GM12878 (cell line): ENCODE data around the gene MYO18B. TPM values are rescaled to one million over a fixed set of nuclear protein-coding genes. Genes with fewer than 3 reads are reported as not detected.

ENCODE experiments used
- ATAC-seq: fragments of 200-7000 bp; cut with Tn5 transposase; 3 replicates; pipeline ENCODE4 v1.9.1; 2020; ENCODE audit warnings: mild to moderate bottlenecking, moderate library complexity
- BruUV-seq: library from RNA; stranded (reverse); fragments of 400-500 nt; replicated peaks from 2 replicates; lab custom pipeline; 2021; lab: Mats Ljungman, UMichigan
- CTCF ChIA-PET: fragments of 300-600 bp; sonication (Branson Sonifier 250); formaldehyde crosslinking; extraction: SDS; loops from one replicate; lab custom pipeline; 2021; ENCODE audit warnings: inconsistent platforms; lab: Yijun Ruan, JAX
- POLR2A ChIA-PET: fragments of 350-600 bp; formaldehyde crosslinking; extraction: SDS; loops from one replicate; lab custom pipeline; 2021; ENCODE audit warnings: inconsistent platforms; lab: Charles Lee
- RAD21 ChIA-PET: fragments of 300-600 bp; sonication (Branson Sonifier 250); formaldehyde crosslinking; loops from one replicate; lab custom pipeline; 2023; ENCODE audit warnings: antibody characterized with exemption; ENCODE audit not compliant: unreplicated experiment; lab: Charles Lee
- SMC1A ChIA-PET: fragments of 300-600 bp; sonication (Branson Sonifier 250); formaldehyde crosslinking; loops from one replicate; lab custom pipeline; 2023; ENCODE audit not compliant: unreplicated experiment, uncharacterized antibody; lab: Charles Lee
- DNase-seq: peaks from one replicate; pipeline ENCODE4 v3.0.0-alpha.2; 2011; ENCODE audit warnings: low read depth, low spot score
- FAIRE-seq: peaks from 3 replicates; lab custom pipeline; 2011; peaks lifted over from hg19 to GRCh38; lab: Jason Lieb, UNC
- H2AFZ ChIP-seq: 2 replicates; pipeline ENCODE4 v1.6.0; 2011; ENCODE audit warnings: low read depth, low read length, control low read depth; ENCODE audit not compliant: control insufficient read depth
- H3K27ac ChIP-seq: 2 replicates; pipeline ENCODE4 v1.5.1; 2011; ENCODE audit warnings: control low read depth; ENCODE audit not compliant: control insufficient read depth, insufficient read depth
- H3K27me3 ChIP-seq, 2 experiments: replicated peaks in 1 of 2; 2 replicates each; pipeline versions ENCODE4 v1.6.0 to v1.6.1; 2011; ENCODE audit warnings: low read length in 1 of 2; ENCODE audit not compliant: control insufficient read depth in 2 of 2, insufficient read depth in 2 of 2
- H3K36me3 ChIP-seq, 2 experiments: 2 replicates each; pipeline ENCODE4 v1.5.1; 2011; ENCODE audit warnings: low read length in 1 of 2; ENCODE audit not compliant: control insufficient read depth in 2 of 2, insufficient read depth in 2 of 2
- H3K4me1 ChIP-seq: 2 replicates; pipeline ENCODE4 v1.6.1; 2011; ENCODE audit warnings: mild to moderate bottlenecking, low read length, moderate library complexity, mixed read lengths; ENCODE audit not compliant: control insufficient read depth, insufficient read depth
- H3K4me2 ChIP-seq: 2 replicates; pipeline ENCODE4 v1.6.0; 2011; ENCODE audit warnings: control low read depth; ENCODE audit not compliant: control insufficient read depth, insufficient read depth
- H3K4me3 ChIP-seq: fragments of 200-600 bp; sonication (generic); 2 replicates; pipeline ENCODE4 v1.5.1; 2016
- H3K79me2 ChIP-seq: 2 replicates; pipeline ENCODE4 v1.6.0; 2011; ENCODE audit warnings: low read length; ENCODE audit not compliant: control insufficient read depth, insufficient read depth
- H3K9ac ChIP-seq: 2 replicates; pipeline ENCODE4 v1.8.0; 2011; ENCODE audit warnings: low read length, control low read depth, mixed read lengths; ENCODE audit not compliant: control insufficient read depth, insufficient read depth
- H3K9me3 ChIP-seq: replicated peaks from 3 replicates; pipeline ENCODE4 v1.5.1; 2011; ENCODE audit warnings: mild to moderate bottlenecking, low read length; ENCODE audit not compliant: control insufficient read depth, insufficient read depth
- H4K20me1 ChIP-seq: 2 replicates; pipeline ENCODE4 v1.6.0; 2011; ENCODE audit not compliant: control insufficient read depth, insufficient read depth
- CEBPB ChIP-seq, 2 experiments: fragments of 150-350 bp in 1 of 2; IDR thresholded peaks; 2 replicates each; pipeline ENCODE4 v1.6.1; 2012 to 2014; ENCODE audit warnings: low read depth in 2 of 2, low read length in 2 of 2, borderline replicate concordance in 1 of 2, inconsistent platforms in 1 of 2
- CTCF ChIP-seq, 3 experiments: IDR thresholded peaks in 2 of 3; conservative IDR thresholded peaks in 1 of 3; 2 replicates each; pipeline ENCODE4 v1.5.1; 2011; ENCODE audit warnings: low read depth in 3 of 3, low read length in 3 of 3, mild to moderate bottlenecking in 3 of 3, control low read depth in 2 of 3, moderate library complexity in 2 of 3, inconsistent platforms in 1 of 3, mixed read lengths in 1 of 3; ENCODE audit not compliant: control insufficient read depth in 2 of 3, insufficient read depth in 1 of 3; ENCODE audit errors: extremely low read depth in 1 of 3
- EED ChIP-seq: sonication (generic); IDR thresholded peaks from 2 replicates; pipeline ENCODE4 v1.6.1; 2016; ENCODE audit warnings: antibody characterized with exemption, low read depth
- EGR1 ChIP-seq, 2 experiments: IDR thresholded peaks; 1 replicate in 1 of 2; 2 replicates in 1 of 2; pipeline ENCODE4 v1.6.1; 2011 to 2012; ENCODE audit warnings: low read depth in 2 of 2, low read length in 2 of 2, borderline replicate concordance in 1 of 2, mild to moderate bottlenecking in 1 of 2, moderate library complexity in 1 of 2
- IKZF2 ChIP-seq, 2 experiments: fragments of 450-650 bp; IDR thresholded peaks; 2 replicates each; pipeline ENCODE4 v1.6.1; 2017; ENCODE audit warnings: mild to moderate bottlenecking in 2 of 2, moderate library complexity in 2 of 2
- RAD21 ChIP-seq: IDR thresholded peaks from 2 replicates; pipeline ENCODE4 v1.6.1; 2011; ENCODE audit warnings: mild to moderate bottlenecking, low read depth, low read length, moderate library complexity; ENCODE audit not compliant: insufficient read depth
- RCOR1 ChIP-seq: conservative IDR thresholded peaks from 2 replicates; pipeline ENCODE4 v1.6.1; 2012; ENCODE audit warnings: low read depth, low read length, improper control_type of control experiment
- RUNX3 ChIP-seq: IDR thresholded peaks from 2 replicates; pipeline ENCODE4 v1.6.1; 2012; ENCODE audit warnings: low read length, inconsistent platforms
- SUZ12 ChIP-seq: fragments of 200-600 bp; sonication (generic); IDR thresholded peaks from one replicate; pipeline ENCODE4 v1.6.1; 2018; ENCODE audit warnings: antibody characterized with exemption, mild to moderate bottlenecking; ENCODE audit not compliant: unreplicated experiment
- TCF7 ChIP-seq: IDR thresholded peaks from 2 replicates; pipeline ENCODE4 v1.6.1; 2014; ENCODE audit warnings: antibody characterized with exemption, borderline replicate concordance
- ZBTB4 ChIP-seq: fragments of 450-650 bp; formaldehyde crosslinking; IDR thresholded peaks from 2 replicates; pipeline ENCODE4 v1.4.0; 2022; ENCODE audit warnings: mild to moderate bottlenecking, moderate library complexity
- ZNF217 ChIP-seq: fragments of 450-650 bp; IDR thresholded peaks from 2 replicates; pipeline ENCODE4 v1.6.1; 2017; ENCODE audit warnings: antibody characterized with exemption, mild to moderate bottlenecking
- ZNF274 ChIP-seq: IDR thresholded peaks from one replicate; pipeline ENCODE4 v1.8.0; 2011; ENCODE audit not compliant: insufficient read length, insufficient read depth
- WGBS: methylation state at CpG from one replicate; pipeline ENCODE4 v1.1.6; 2016; ENCODE audit warnings: low lambda C conversion rate; ENCODE audit not compliant: insufficient replicate concordance, insufficient coverage; ENCODE audit errors: missing lambda C conversion rate; 5-methylcytosine and 5-hydroxymethylcytosine counted together
- in situ Hi-C: fragments of 300-500 bp; cut with MboI; formaldehyde crosslinking; loops from 9 replicates; pipeline ENCODE4 v1.14.3; 2018; ENCODE audit warnings: mixed read lengths
- intact Hi-C: fragments of 100-400 bp; cut with micrococcal nuclease; formaldehyde crosslinking; loops from one replicate; pipeline ENCODE4 v1.14.2; 2022; ENCODE audit not compliant: unreplicated experiment
- polyA plus RNA-seq, 11 experiments: library from polyadenylated mRNA; depleted of rRNA in 4 of 11; unstranded in 6 of 11; stranded (reverse) in 5 of 11; fragments of >200 nt; fragmentation: Nextera tagmentation in 4 of 11; fragmentation: Illumina TruSeq in 1 of 11; extraction: Ambion mirVana in 4 of 11; extraction: Trizol in 1 of 11; gene quantifications; 1 replicate in 1 of 11; 2 replicates in 10 of 11; pipeline versions ENCODE4 v1.2.1 to v1.2.3, GENCODE V29; 2011 to 2016; ENCODE audit warnings: inconsistent platforms in 2 of 11, missing spikeins in 2 of 11, low read depth in 1 of 11
- total RNA-seq, 4 experiments: library from RNA; depleted of rRNA in 3 of 4; stranded (reverse); fragments of >200 nt in 3 of 4; fragmentation: Illumina TruSeq in 1 of 4; extraction: Trizol in 1 of 4; gene quantifications; 2 replicates each; pipeline versions ENCODE4 v1.2.1 to v1.2.3, GENCODE V29; 2013 to 2021
- TF ChIP-seq, protein P1 (sequence below): IDR thresholded peaks from 2 replicates; pipeline ENCODE4 v1.6.1; 2012; ENCODE audit warnings: low read depth, low read length, improper control_type of control experiment

Gene MYO18B
- total and polyA plus RNA-seq, 10 of the 15 experiments (the other 5 are each of a cell fraction or from before 2014, with no cell fraction given) = 0.05 to 2.1 (median 0.51) TPM; not detected in 1

- no peak for FAIRE-seq
- DNase-seq = no peak
- POLR2A ChIA-PET = interaction anchor here (0.7 kb wide), 1 partner anchor 205 kb away, joined by 5 read pairs; no protein-coding TSS in a partner anchor
- Histone ChIP-seq H3K4me1 (no peaks in the 10 kb centered on the region), H3K9ac (no peak overlapping the region), H2AFZ (no peak overlapping the region), H3K79me2 (no peaks in the 10 kb centered on the region), H4K20me1 (no peaks in the 10 kb centered on the region), H3K4me3 (no peak overlapping the region), H3K9me3 (no peaks in the 10 kb centered on the region; the same call in 2 of the 3 replicates), H3K27me3 (no peaks in the 10 kb centered on the region; a peak in 1 of 4 replicates), H3K36me3 (no peaks in the 10 kb centered on the region), H3K4me2 (no peak overlapping the region), H3K27ac (no peak overlapping the region)
- TF ChIP-seq ZNF274 (no peak), EGR1 (IDR thresholded peaks at IDR 0.05; ENCODE audit: borderline replicate concordance in 1 of 2, low read depth in 2 of 2, low read length in 2 of 2) (no peak), IKZF2 (IDR thresholded peaks at IDR 0.05) (no peak), EED (no peak), RCOR1 (no peak), RAD21 (no peak), CTCF (IDR thresholded peaks at IDR 0.05 in 2 of 3, conservative IDR thresholded peaks at IDR 0.05 in 1 of 3; ENCODE audit: control insufficient read depth in 2 of 3, extremely low read depth in 1 of 3, insufficient read depth in 1 of 3, low read depth in 3 of 3, low read length in 3 of 3) (no peak), RUNX3 (no peak), ZNF217 (no peak), ZBTB4 (CRISPR knock-in tag) (no peak), SUZ12 (no peak), CEBPB (IDR thresholded peaks at IDR 0.05; ENCODE audit: borderline replicate concordance in 1 of 2, low read depth in 2 of 2, low read length in 2 of 2) (no peak), TCF7 (no peak)
- TF ChIP-seq, protein P1, sequence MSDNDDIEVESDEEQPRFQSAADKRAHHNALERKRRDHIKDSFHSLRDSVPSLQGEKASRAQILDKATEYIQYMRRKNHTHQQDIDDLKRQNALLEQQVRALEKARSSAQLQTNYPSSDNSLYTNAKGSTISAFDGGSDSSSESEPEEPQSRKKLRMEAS = no peak
- intact Hi-C loops (no loop called here), in situ Hi-C loops (no loop called here)
- no peak for ATAC-seq
- SMC1A ChIA-PET = interaction anchor here (1.0 kb wide), 1 partner anchor 20 kb away, joined by 3 read pairs; no protein-coding TSS in a partner anchor
- BruUV-seq = no TSS peak
- RAD21 ChIA-PET = no interaction called here
- CTCF ChIA-PET = interaction anchor here (0.6 kb wide), 1 partner anchor 9 kb away, joined by 3 read pairs; no protein-coding TSS in a partner anchor
- WGBS = 13% methylated on average over 10 of the region's 10 CpGs
These were observed 200.9 kb downstream of the MYO18B start for GRCh38 chr22:25942856-25943411.
